Esophagus muscularis mucosa (tissue), 4 donors: ENCODE data around the gene PNPLA1.

ENCODE experiments used
- CTCF ChIP-seq, 3 experiments: fragments of 200-600 bp in 2 of 3; fragments of 450-650 bp in 1 of 3; sonication (generic) in 2 of 3; IDR thresholded peaks; one replicate each; pipeline ENCODE4 v1.5.1; 2017 to 2019; ENCODE audit warnings: antibody characterized with exemption in 3 of 3, mild to moderate bottlenecking in 2 of 3, moderate library complexity in 1 of 3
- EP300 ChIP-seq: sonication (generic); formaldehyde crosslinking; IDR thresholded peaks from one replicate; pipeline ENCODE4 v1.6.1; 2017; ENCODE audit warnings: antibody characterized with exemption
- POLR2A ChIP-seq: fragments of 450-650 bp; IDR thresholded peaks from one replicate; pipeline ENCODE4 v1.6.1; 2017; ENCODE audit warnings: antibody characterized with exemption, moderate library complexity, mild to moderate bottlenecking, low read depth
- POLR2AphosphoS5 ChIP-seq, 2 donors: sonication (generic); formaldehyde crosslinking; IDR thresholded peaks; one replicate each; pipeline ENCODE4 v1.6.1; 2017; ENCODE audit warnings: antibody characterized with exemption in 2 of 2

DNA sequence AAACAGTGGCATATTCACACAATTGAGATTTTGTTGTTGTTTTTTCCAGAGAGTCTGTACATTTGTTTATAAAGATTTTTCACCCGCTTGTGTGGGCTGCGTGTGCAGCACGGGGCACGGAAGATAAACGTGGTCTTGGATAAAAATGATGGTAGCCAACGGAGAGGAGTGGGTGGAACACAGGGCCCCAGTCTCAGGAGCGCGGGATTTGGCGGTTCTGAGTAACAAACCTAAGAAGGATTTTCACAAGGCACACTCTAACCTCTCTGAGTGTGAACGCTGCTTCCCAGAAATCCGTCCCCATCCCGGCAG lies 70.4 kb downstream of the PNPLA1 start:
- no peak for TF ChIP-seq CTCF (IDR thresholded peaks at IDR 0.05)
- TF ChIP-seq EP300 = no peak
- no peak for TF ChIP-seq POLR2A
- no peak for TF ChIP-seq POLR2AphosphoS5 (IDR thresholded peaks at IDR 0.05)
